Spinal cord (tissue), 10 donors: Measurements from ENCODE around the gene NHP2. TPM values are rescaled to one million over a fixed set of nuclear protein-coding genes. Genes with fewer than 3 reads are reported as not detected.

Source experiments
- DNase-seq, 6 donors: peaks; one replicate each; pipeline versions ENCODE4 v3.0.0 to v3.0.0-alpha.2; 2013 to 2015; ENCODE audit warnings: low spot score in 6 of 6, low read depth in 4 of 6
- H3K27ac ChIP-seq: one replicate; pipeline ENCODE4 v1.5.1; 2013; ENCODE audit warnings: low read depth, low read length, control low read depth
- H3K27me3 ChIP-seq: one replicate; pipeline ENCODE4 v1.6.1; 2013; ENCODE audit warnings: low read length; ENCODE audit not compliant: control insufficient read depth, insufficient read depth
- H3K36me3 ChIP-seq: one replicate; pipeline ENCODE4 v1.6.1; 2013; ENCODE audit warnings: low read length; ENCODE audit not compliant: control insufficient read depth, insufficient read depth
- H3K4me1 ChIP-seq: one replicate; pipeline ENCODE4 v1.6.1; 2013; ENCODE audit warnings: low read length; ENCODE audit not compliant: control insufficient read depth, insufficient read depth
- H3K4me3 ChIP-seq: one replicate; pipeline ENCODE4 v1.5.1; 2013; ENCODE audit warnings: low read depth, low read length, control low read depth
- H3K9me3 ChIP-seq: one replicate; pipeline ENCODE4 v1.6.1; 2013; ENCODE audit warnings: low read length; ENCODE audit not compliant: control insufficient read depth, insufficient read depth
- WGBS: methylation state at CpG from one replicate; pipeline ENCODE4 v1.1.5; 2013; ENCODE audit warnings: missing lambda C conversion rate; ENCODE audit not compliant: insufficient coverage; 5-methylcytosine and 5-hydroxymethylcytosine counted together
- polyA plus RNA-seq, 2 donors: library from polyadenylated mRNA; unstranded; fragments of 120-200 nt; gene quantifications; one replicate each; pipeline ENCODE4 v1.2.1, GENCODE V29; 2013; ENCODE audit not compliant: insufficient read length in 2 of 2
- total RNA-seq, 2 donors: library from RNA; depleted of rRNA in 1 of 2; stranded (reverse); fragments of 120-200 nt in 1 of 2; fragments of >200 nt in 1 of 2; gene quantifications; one replicate each; pipeline versions ENCODE4 v1.2.3 to v1.2.4, GENCODE V29; 2013 to 2014
- donor health status: healthy.

NHP2 gene
- total and polyA plus RNA-seq, 4 donors, result 58.5 to 155 (median 134) TPM

- Histone ChIP-seq H3K4me1 (peaks cover 4% of the 10 kb centered on the region), H3K9me3 (no peaks in the 10 kb centered on the region), H3K27ac (no peak overlapping the region), H3K36me3 (no peaks in the 10 kb centered on the region), H3K4me3 (no peak overlapping the region), H3K27me3 (no peaks in the 10 kb centered on the region)
- no peak for DNase-seq
- WGBS, result 55% methylated on average over 3 of the region's 4 CpGs
Observed at GRCh38 chr5:178182158-178182876, 28.6 kb upstream of the NHP2 start.

GRCh38 chr5:178180141-178180863 lies 26.6 kb upstream of the NHP2 start:
- Histone ChIP-seq H3K4me3 (no peak overlapping the region), H3K4me1 (no peaks in the 10 kb centered on the region), H3K36me3 (no peaks in the 10 kb centered on the region), H3K27ac (no peak overlapping the region), H3K9me3 (no peaks in the 10 kb centered on the region), H3K27me3 (no peaks in the 10 kb centered on the region)
- no peak for DNase-seq
- 50% methylated on average over 2 of the region's 9 CpGs for whole genome bisulfite sequencing

- H3K4me1 ChIP-seq, result no peaks in the 10 kb centered on the region
- WGBS, result 82% methylated on average over 6 of the region's 8 CpGs
- no peaks in the 10 kb centered on the region for H3K27me3 ChIP-seq
- no peaks in the 10 kb centered on the region for H3K9me3 ChIP-seq
- H3K36me3 ChIP-seq, result no peaks in the 10 kb centered on the region
- no peak overlapping the region for H3K4me3 ChIP-seq
- H3K27ac ChIP-seq, result no peak overlapping the region
- DNase-seq, result no peak
Observed at GRCh38 chr5:178177569-178177968, 23.9 kb upstream of the NHP2 start.

GRCh38 chr5:178176791-178177190 lies 23.1 kb upstream of the NHP2 start:
- WGBS, result 72% methylated on average over 5 of the region's 6 CpGs
- Histone ChIP-seq H3K4me1 (no peaks in the 10 kb centered on the region), H3K36me3 (no peaks in the 10 kb centered on the region), H3K27ac (no peak overlapping the region), H3K9me3 (no peaks in the 10 kb centered on the region), H3K27me3 (no peaks in the 10 kb centered on the region), H3K4me3 (no peak overlapping the region)
- DNase-seq, result no peak

GRCh38 chr5:178174456-178174855 lies 20.8 kb upstream of the NHP2 start:
- no peak for DNase-seq
- H3K27me3 ChIP-seq, result no peaks in the 10 kb centered on the region
- no peaks in the 10 kb centered on the region for H3K36me3 ChIP-seq
- 100% methylated on average over 1 of the region's 3 CpGs for WGBS
- no peaks in the 10 kb centered on the region for H3K9me3 ChIP-seq
- no peak overlapping the region for H3K4me3 ChIP-seq
- no peak overlapping the region for H3K27ac ChIP-seq
- no peaks in the 10 kb centered on the region for H3K4me1 ChIP-seq

GRCh38 chr5:178170455-178170854 lies 16.8 kb upstream of the NHP2 start:
- no peaks in the 10 kb centered on the region for H3K36me3 ChIP-seq
- peaks cover 5% of the 10 kb centered on the region for H3K27me3 ChIP-seq
- DNase-seq, result no peak
- no peak overlapping the region for H3K4me3 ChIP-seq
- whole genome bisulfite sequencing, result 36% methylated on average over 1 of the region's 2 CpGs
- no peak overlapping the region for H3K27ac ChIP-seq
- no peaks in the 10 kb centered on the region for H3K9me3 ChIP-seq
- no peaks in the 10 kb centered on the region for H3K4me1 ChIP-seq

GRCh38 chr5:178165581-178165980 lies 11.9 kb upstream of the NHP2 start:
- no peak overlapping the region for H3K4me3 ChIP-seq

GRCh38 chr5:178163772-178164735 lies 10.4 kb upstream of the NHP2 start:
- 6% methylated on average over 28 of the region's 33 CpGs for WGBS
- Histone ChIP-seq H3K27me3 (peaks cover 9% of the 10 kb centered on the region), H3K9me3 (no peaks in the 10 kb centered on the region), H3K36me3 (no peaks in the 10 kb centered on the region), H3K4me3 (peak overlapping the region; percentile 31), H3K27ac (no peak overlapping the region), H3K4me1 (peaks cover 9% of the 10 kb centered on the region)
- peak; percentile 49 to 95 (median 73) for DNase-seq

More at GRCh38 chr5:178165581-178165980, 11.9 kb upstream of the NHP2 start:
- no peaks in the 10 kb centered on the region for H3K9me3 ChIP-seq
- H3K36me3 ChIP-seq, result no peaks in the 10 kb centered on the region
- peaks cover 9% of the 10 kb centered on the region for H3K27me3 ChIP-seq
- H3K27ac ChIP-seq, result no peak overlapping the region
- peaks cover 9% of the 10 kb centered on the region for H3K4me1 ChIP-seq
- 38% methylated on average over 38 of the region's 38 CpGs for WGBS
- DNase-seq, result no peak

GRCh38 chr5:178162481-178162880 lies 8.8 kb upstream of the NHP2 start:
- no peak overlapping the region for H3K27ac ChIP-seq
- peaks cover 9% of the 10 kb centered on the region for H3K4me1 ChIP-seq
- H3K4me3 ChIP-seq, result no peak overlapping the region
- H3K36me3 ChIP-seq, result no peaks in the 10 kb centered on the region
- no peaks in the 10 kb centered on the region for H3K9me3 ChIP-seq
- 82% methylated on average over 7 of the region's 9 CpGs for WGBS
- peaks cover 9% of the 10 kb centered on the region for H3K27me3 ChIP-seq
- DNase-seq, result no peak
